ENCODE results near the gene BRAP.
"Not testable (repeated sequence)": the region's sequence is repeated elsewhere in the genome, so short reads cannot be mapped to it uniquely, and the experiment has no call there.

Gene BRAP, protein sequence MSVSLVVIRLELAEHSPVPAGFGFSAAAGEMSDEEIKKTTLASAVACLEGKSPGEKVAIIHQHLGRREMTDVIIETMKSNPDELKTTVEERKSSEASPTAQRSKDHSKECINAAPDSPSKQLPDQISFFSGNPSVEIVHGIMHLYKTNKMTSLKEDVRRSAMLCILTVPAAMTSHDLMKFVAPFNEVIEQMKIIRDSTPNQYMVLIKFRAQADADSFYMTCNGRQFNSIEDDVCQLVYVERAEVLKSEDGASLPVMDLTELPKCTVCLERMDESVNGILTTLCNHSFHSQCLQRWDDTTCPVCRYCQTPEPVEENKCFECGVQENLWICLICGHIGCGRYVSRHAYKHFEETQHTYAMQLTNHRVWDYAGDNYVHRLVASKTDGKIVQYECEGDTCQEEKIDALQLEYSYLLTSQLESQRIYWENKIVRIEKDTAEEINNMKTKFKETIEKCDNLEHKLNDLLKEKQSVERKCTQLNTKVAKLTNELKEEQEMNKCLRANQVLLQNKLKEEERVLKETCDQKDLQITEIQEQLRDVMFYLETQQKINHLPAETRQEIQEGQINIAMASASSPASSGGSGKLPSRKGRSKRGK

DNA sequence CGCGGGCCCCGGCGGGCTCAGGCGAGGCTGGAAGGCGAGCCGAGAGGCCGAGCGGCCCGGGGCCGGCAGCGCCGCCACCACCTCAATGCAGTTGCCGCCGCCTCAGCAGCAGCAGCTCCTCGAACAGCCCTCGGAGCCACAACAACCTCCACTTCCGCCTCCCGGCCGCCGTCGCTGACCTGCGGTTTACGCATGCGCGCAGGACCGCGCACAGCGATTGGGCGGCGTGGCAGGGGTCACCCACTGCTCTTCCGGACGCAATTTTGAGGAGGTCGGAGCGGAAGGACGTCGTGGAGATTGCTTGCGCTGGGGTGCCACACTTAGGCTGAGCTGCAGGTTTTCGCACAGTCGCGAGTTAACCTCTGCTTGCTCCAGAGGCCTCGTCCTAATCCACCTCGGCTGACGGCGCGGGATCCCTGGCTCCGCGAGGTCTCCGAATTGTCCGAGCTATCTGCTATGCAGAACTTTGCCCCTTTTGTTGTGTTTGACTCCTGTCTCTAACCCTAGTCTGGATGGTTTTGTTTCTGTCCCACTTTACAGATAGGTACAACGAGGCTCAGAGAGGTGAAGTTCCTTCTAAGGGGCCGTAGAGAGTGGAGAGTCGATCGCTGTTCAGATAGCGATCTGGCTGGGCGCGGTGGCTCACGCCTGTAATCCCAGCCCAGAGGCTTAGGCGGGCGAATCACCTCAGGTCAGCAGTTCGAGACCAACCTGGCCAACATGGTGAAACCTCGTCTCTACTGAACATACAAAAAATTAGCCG is at the start of gene BRAP, which contains the start of gene ACAD10:
BRAP (minus strand) TSS at position 146 of the 763 bp plus-strand sequence. CDS start 164 bp downstream, outside the sequence.
ACAD10 (plus strand) TSS at position 243 of the 763 bp plus-strand sequence. CDS start 6,657 bp downstream, outside the sequence.
- DNase-seq, result peak; percentile 94

- DNase-seq, result no peak
Observed at GRCh38 chr12:111733340-111733915, 47.7 kb upstream of the BRAP start.

- DNase-seq, result no peak
Observed at GRCh38 chr12:111732786-111733185, 47.0 kb upstream of the BRAP start.

DNA sequence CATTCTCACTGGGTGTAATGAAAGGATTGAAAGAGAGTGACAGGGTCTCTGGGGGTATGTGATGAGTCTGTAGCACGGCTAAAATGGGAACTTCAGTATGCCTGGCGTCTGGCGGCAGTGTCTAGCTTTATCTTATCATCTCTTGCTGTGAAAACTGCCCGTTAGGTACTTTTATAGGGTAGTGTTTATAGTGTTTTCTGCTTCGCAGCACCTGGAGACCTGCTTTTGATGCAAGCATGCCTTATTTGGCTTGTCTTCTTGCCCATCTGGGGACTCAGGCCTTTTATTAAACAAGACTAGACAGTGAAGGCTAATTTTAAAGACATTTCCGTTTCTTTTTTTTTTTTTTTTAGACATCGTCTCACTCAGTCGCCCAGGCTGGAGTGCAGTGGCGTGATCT is 44.7 kb upstream of the BRAP start:
- DNase-seq, result no peak

DNA sequence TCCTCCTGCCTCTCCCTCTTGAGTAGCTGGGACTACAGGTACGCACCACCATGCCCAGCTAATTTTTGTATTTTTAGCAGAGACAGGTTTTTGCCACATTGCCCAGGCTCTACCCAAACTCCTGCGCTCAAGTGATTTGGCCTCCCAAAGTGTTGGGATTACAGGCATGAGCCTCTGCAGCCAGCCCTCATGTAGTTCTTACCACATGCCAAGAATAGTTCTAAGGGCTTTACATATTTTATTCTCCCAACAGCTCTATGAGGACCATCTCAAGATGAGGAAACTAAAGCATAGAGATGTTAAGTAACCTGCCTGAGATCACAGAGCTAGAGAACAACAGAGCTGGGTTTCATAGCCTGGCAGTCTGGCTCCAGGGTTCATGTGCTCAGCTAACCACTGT is 43.0 kb upstream of the BRAP start:
- peak; percentile 12 for DNase-seq

DNA sequence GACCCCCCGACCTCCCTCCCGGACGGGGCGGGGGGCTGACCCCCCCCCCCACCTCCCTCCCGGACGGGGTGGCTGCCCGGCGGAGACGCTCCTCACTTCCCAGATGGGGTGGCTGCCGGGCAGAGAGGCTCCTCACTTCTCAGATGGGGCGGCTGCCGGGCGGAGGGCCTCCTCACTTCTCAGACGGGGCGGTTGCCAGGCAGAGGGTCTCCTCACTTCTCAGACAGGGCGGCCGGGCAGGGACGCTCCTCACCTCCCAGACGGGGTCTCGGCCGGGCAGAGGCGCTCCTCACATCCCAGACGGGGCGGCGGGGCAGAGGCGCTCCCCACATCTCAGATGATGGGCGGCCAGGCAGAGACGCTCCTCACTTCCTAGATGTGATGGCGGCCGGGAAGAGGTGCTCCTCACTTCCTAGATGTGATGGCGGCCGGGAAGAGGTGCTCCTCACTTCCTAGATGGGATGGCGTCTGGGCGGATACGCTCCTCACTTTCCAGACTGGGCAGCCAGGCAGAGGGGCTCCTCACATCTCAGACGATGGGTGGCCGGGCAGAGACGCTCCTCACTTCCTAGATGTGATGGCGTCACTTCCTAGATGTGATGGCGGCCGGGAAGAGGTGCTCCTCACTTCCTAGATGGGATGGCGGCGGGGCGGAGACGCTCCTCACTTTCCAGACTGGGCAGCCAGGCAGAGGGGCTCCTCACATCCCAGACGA is 38.0 kb upstream of the BRAP start:
- not testable (repeated sequence) for DNase-seq

GRCh38 chr12:111720457-111720856 is 34.7 kb upstream of the BRAP start:
- DNase-seq, result no peak

DNA sequence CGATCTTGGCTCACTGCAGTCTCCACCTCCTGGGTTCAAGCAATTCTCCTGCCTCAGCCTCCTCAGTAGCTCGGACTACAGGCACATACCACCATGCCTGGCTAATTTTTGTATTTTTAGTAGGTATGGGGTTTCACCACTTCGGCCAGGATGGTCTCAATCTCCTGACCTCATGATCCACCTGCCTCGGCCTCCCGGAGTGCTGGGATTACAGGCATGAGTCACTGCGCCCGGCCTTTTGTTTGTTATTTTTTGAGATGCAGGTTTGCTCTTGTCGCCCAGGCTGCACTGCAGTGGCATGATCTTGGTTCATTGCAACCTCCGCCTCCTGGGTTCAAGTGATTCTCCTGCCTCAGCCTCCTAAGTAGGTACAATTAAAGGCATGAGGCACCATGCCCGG is 33.6 kb upstream of the BRAP start:
- not testable (repeated sequence) for DNase-seq

- no peak for DNase-seq
Observed at GRCh38 chr12:111715279-111715678, 29.5 kb upstream of the BRAP start.

DNA sequence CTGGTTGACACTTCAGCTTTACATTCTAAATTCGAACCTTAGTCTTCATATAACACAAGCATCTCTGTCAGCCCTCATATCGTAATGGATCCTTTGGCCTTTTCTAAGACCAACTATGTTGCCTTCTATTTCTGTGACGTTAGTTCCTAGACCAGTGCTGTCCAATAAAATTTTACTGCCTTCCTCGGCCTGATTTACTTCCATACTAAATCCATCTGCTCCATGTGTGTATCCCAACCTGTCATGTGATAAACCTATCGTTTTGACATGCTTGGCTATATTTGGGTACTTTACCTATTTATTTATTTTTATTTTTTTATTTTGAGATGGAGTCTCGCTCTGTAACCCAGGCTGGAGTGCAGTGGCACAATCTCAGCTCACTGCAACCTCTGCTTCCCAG is 20.4 kb upstream of the BRAP start:
- DNase-seq, result no peak

DNA sequence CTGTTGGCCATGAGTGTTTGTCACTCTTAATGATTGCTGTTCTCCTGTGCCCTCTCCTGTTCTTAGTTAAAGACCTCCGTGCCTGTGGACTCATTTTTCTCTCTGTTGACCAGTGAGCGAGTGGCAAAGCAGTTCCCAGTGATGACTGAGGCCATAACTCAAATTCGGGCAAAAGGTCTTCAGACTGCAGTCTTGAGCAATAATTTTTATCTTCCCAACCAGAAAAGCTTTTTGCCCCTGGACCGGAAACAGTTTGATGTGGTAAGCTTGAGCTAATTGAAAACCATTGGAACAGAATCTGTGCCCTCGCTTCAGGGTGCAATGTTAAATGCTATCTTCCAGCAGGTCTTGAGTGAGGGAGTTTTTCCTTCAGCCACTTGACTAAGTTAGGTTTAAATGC is 19.9 kb upstream of the BRAP start:
- DNase-seq, result peak; percentile 82

DNA sequence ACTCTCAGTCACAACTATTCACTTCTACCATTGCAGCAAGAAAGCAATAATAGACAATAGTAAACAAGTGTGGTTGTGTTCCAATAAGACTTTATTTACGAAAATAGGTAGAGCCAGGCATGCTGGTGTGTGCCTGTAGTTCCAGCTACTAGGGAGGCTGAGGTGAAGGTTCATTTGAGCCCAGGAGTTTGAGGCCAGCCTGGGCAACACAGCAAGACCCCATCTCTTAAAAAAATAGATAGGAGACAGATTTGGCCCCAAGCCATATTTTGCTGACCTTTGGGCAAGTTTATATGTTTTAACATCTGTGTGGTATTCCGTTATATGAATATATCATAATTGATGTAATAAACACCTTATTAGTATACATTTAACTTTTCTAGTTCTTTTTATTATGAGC is 14.2 kb upstream of the BRAP start:
- DNase-seq, result no peak

DNA sequence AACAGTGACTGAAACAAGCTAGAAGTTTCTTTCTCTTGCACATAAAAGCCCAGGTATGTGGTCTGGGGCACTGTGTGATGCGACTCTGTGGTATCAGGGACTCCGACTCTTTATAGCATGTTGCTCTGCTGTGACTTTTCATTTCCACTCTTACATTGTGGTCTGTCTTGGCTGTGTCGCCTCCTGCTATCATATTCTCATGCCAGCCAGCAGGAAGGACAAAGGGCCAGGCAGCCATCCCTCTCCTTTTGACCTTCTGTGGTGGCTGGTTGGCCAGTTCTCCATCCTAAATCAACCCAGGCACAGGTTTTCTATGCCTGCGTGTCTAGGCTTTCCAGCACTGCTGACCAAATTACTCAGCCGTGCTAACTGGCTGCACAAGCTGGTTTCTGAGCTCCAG is 8.1 kb upstream of the BRAP start:
- no peak for DNase-seq

- DNase-seq, result peak; percentile 26
Observed at GRCh38 chr12:111692575-111693210, 6.9 kb upstream of the BRAP start.

- DNase-seq, result no peak
Observed at GRCh38 chr12:111691262-111691661, 5.5 kb upstream of the BRAP start.

GRCh38 chr12:111687952-111688351 is 2.2 kb upstream of the BRAP start:
- DNase-seq, result no peak

GRCh38 chr12:111687255-111687654 is 1.5 kb upstream of the BRAP start:
- DNase-seq, result no peak

DNA sequence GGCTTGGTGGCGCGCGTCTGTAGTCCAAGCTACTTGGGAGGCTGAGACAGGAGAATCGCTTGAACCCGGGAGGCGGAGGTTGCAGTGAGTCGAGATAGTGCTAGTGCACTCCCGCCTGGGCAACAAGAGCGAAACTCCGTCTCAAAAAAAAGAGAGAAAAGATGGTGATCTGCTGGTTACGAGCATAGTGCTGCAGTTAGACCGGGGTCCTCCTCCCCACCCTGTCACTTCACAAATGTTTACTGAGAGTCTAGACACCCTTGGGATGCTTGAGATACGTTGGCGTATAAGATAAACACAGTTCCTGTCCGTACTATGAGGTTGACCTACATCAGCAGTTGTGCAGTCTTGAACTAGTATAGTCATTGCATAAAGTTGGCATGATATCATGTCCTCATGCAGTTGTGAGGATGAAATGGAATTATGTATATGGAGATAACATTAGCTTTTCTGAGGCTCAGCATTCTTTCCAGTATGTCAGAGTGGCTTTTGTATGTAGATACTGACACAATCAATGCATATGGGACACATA is 884 bp upstream of the BRAP start:
- no peak for DNase-seq

DNA sequence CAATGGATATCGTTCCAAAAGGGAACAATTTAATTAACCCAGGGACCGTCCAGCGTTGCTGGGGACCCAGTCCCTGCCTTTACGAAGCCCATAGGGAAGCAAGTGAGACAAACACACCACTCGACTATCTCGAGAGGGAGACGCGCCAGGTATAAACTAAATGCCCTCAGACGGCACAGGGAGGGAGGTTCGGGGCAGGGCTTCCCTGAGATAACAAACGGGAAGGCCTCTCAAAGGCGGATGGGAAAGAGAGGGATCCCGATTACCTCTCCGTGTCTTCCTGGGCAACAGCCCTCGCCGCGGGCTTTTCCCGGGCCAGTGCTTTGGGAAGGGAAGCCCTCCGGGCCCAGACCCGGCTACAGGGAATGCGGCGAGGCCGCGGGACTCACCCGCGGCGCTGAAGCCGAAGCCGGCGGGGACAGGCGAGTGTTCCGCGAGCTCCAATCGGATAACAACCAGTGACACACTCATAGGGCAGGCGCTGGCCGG is 390 bp downstream of the BRAP start:
- DNase-seq, result no peak

- not testable (repeated sequence) for DNase-seq
Observed at GRCh38 chr12:111684485-111685198, 1.1 kb downstream of the BRAP start.

DNA sequence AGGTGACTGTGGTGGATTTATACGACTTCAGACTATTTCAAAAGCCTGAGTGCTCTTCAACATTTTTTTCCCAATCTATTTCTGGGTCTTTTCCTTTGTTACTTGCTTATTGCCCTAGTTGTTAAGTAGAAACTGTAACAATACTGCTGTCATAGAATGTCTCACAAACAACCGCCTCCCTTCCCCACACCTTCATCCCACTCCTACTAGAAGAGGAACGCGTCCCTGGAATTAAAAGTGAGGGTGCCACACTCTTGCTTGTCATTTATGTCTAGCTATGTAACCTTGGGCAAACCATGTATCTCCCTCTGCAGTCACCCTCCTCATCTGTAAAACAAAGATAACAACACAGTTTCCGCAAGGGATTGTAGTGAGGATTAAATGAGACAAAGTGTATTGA is 8.6 kb downstream of the BRAP start:
- DNase-seq, result no peak

All from MV-4-11 (cell line).